LNCAP (cell line): ENCODE measurements around the gene S1PR4.

Experiments used
- TF ChIP-seq, protein P1 (sequence below): fragments of 450-650 bp; IDR thresholded peaks from 2 replicates; pipeline ENCODE4 v1.5.1; 2017; ENCODE audit warnings: mild to moderate bottlenecking

S1PR4 gene

DNA sequence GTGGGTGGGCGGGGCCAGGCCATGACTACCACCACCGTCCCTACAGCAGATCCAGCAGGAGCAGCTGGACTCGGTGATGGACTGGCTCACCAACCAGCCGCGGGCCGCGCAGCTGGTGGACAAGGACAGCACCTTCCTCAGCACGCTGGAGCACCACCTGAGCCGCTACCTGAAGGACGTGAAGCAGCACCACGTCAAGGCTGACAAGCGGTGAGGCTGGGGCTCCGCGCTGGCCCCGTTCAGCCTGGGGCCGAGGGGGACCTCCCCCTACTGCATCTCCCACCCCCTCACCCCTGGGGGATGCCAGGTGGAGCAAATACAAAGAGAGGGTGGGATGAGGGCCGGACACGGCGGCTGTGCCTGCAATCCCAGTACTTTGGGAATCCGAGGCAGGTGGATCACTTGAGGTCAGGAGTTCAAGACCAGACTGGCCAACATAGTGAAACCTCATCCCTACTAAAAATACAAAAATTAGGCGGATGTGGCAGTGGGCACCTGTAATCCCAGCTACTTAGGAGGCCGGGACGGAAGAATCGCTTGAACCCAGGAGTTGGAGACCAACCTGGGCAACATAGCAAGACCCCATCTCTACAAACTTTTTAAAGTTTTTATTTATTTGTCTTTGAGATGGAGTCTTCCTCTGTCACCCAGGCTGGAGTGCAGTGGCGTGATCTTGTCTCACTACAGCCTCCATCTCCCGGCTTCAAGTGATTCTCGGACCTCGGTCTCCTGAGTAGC is 27.8 kb downstream of the S1PR4 start:
- TF ChIP-seq, protein P1, sequence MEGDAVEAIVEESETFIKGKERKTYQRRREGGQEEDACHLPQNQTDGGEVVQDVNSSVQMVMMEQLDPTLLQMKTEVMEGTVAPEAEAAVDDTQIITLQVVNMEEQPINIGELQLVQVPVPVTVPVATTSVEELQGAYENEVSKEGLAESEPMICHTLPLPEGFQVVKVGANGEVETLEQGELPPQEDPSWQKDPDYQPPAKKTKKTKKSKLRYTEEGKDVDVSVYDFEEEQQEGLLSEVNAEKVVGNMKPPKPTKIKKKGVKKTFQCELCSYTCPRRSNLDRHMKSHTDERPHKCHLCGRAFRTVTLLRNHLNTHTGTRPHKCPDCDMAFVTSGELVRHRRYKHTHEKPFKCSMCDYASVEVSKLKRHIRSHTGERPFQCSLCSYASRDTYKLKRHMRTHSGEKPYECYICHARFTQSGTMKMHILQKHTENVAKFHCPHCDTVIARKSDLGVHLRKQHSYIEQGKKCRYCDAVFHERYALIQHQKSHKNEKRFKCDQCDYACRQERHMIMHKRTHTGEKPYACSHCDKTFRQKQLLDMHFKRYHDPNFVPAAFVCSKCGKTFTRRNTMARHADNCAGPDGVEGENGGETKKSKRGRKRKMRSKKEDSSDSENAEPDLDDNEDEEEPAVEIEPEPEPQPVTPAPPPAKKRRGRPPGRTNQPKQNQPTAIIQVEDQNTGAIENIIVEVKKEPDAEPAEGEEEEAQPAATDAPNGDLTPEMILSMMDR: no peak

- TF ChIP-seq, protein P1: no peak
Measured at GRCh38 chr19:3207461-3208242, 29.1 kb downstream of the S1PR4 start.

- TF ChIP-seq, protein P1: no peak
Measured at GRCh38 chr19:3208317-3209207, 30.0 kb downstream of the S1PR4 start.

DNA sequence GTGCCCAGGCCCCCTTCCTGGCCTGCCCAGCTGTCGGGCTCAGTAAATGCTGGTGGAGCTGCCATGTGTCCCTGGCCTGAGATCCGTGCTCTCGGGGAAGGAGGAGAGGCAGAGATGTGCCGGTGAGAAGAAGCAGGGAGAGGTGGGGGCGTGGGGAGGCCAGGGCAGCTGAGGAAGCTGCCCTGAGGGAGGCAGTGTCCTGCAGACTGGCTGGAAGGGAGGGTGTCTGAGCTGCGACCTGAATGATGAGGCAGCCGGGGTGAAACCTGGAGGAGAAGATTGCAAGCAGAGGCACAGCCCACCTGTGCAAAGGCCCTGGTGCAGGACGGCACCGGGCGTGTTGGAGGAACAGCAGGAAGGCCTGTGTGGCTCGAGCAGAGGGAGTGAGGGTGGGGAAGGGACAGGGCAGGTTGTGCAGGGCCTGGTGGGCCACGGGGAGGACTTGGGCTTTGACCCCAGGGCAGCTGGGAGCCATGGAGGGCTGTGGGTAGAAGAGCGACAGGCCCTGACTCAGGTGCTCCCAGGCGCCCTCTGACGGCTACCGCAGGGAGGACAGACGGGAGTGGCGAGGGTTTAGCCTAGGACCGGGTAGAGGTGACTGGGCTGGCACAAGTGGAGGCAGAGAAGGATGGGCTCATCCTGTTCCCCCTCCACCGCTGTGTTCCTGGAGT is 31.9 kb downstream of the S1PR4 start:
- TF ChIP-seq, protein P1: peak; percentile 67

GRCh38 chr19:3211191-3211590 is 32.6 kb downstream of the S1PR4 start:
- TF ChIP-seq, protein P1: no peak

GRCh38 chr19:3213159-3213558 is 34.6 kb downstream of the S1PR4 start:
- TF ChIP-seq, protein P1: no peak

GRCh38 chr19:3216874-3217273 is 38.3 kb downstream of the S1PR4 start:
- TF ChIP-seq, protein P1: no peak
